ENCODE measurements around the gene GTF2A2. TPM values are rescaled to one million over a fixed set of nuclear protein-coding genes. Genes with fewer than 3 reads are reported as not detected.
A peak's percentile ranks its signal among the peaks of the same experiment; 100 is the strongest.

GTF2A2 gene
- polyA plus RNA-seq, 3 donors = 126 to 166 (median 133) TPM

GRCh38 chr15:59614153-59614552 is 43.2 kb downstream of the GTF2A2 start:
- H3K27me3 ChIP-seq (ENCODE audit: control insufficient read depth in 2 of 2, insufficient read depth in 2 of 2, low read length in 2 of 2) = peaks cover 8 to 10% of the 10 kb centered on the region in 2 donors
- no peak overlapping the region for H3K27ac Mint-ChIP-seq
- TF ChIP-seq CTCF (IDR thresholded peaks at IDR 0.05) = no peak
- peaks cover 0 to 7% (median 5%) of the 10 kb centered on the region in 7 donors for H3K9me3 Mint-ChIP-seq
- H3K27me3 Mint-ChIP-seq (ENCODE audit: low read depth in 3 of 3) = peaks cover 5 to 30% (median 26%) of the 10 kb centered on the region in 3 donors
- H3K27ac ChIP-seq (ENCODE audit: low read depth in 1 of 2, low read length in 2 of 2) = no peak overlapping the region
- H3K36me3 Mint-ChIP-seq = peaks cover 0 to 2% of the 10 kb centered on the region in 2 donors
- H2AFZ ChIP-seq (ENCODE audit: insufficient read depth, low read depth, low read length, poor library complexity, severe bottlenecking) = no peak overlapping the region
- H3K4me3 ChIP-seq (replicated peaks in 1 of 3; ENCODE audit: low read depth in 2 of 3, low read length in 3 of 3) = no peak overlapping the region
- peaks cover 13% of the 10 kb centered on the region for H3K4me1 Mint-ChIP-seq
- no peaks in the 10 kb centered on the region for H3K79me2 ChIP-seq (ENCODE audit: insufficient read depth, low read length)
- WGBS (ENCODE audit: insufficient coverage) = 95% methylated on average over 4 of the region's 7 CpGs
- H3K9me3 ChIP-seq (replicated peaks in 1 of 2; ENCODE audit: control insufficient read depth in 1 of 2, insufficient read depth in 1 of 2, low read length in 2 of 2) = no peaks in the 10 kb centered on the region
- no peaks in the 10 kb centered on the region for H3K36me3 ChIP-seq (replicated peaks in 1 of 2; ENCODE audit: control insufficient read depth in 1 of 2, insufficient read depth in 2 of 2, low read length in 2 of 2)
- intact Hi-C loops (cut with micrococcal nuclease) = no loop called here
- H3K4me2 ChIP-seq (replicated peaks; ENCODE audit: extremely low read depth, low read length, poor library complexity, severe bottlenecking) = no peak overlapping the region
- H3K4me1 ChIP-seq (ENCODE audit: control insufficient read depth in 1 of 2, insufficient read depth in 2 of 2, low read length in 2 of 2) = peaks cover 5 to 7% of the 10 kb centered on the region in 2 donors
- H3K4me3 Mint-ChIP-seq = no peak overlapping the region
- DNase-seq = no peak
- no peaks in the 10 kb centered on the region for H4K20me1 ChIP-seq (ENCODE audit: insufficient read depth, low read length)
- H3K9ac ChIP-seq (ENCODE audit: insufficient read depth, low read length, poor library complexity, severe bottlenecking) = no peak overlapping the region

GRCh38 chr15:59611276-59612260 is 45.7 kb downstream of the GTF2A2 start, which contains the start of gene GCNT3:
Gene GCNT3, plus strand, starts transcription at chr15:59611783. Its CDS starts 6,456 bp downstream, at chr15:59618239.
- peak within 1 kb of the TSS in 1 of 2 donors; percentile 5 for H3K4me3 Mint-ChIP-seq
- DNase-seq = peak in 1 of 3 donors; percentile 6
- H3K9ac ChIP-seq (ENCODE audit: insufficient read depth, low read length, poor library complexity, severe bottlenecking) = no peak within 1 kb of the TSS
- H4K20me1 ChIP-seq (ENCODE audit: insufficient read depth, low read length) = no peaks in the 10 kb centered on the region
- H3K4me1 Mint-ChIP-seq = peaks cover 13% of the 10 kb centered on the region
- no peak within 1 kb of the TSS for H3K4me3 ChIP-seq (replicated peaks in 1 of 3; ENCODE audit: low read depth in 2 of 3, low read length in 3 of 3)
- H3K9me3 Mint-ChIP-seq = peaks cover 2 to 7% (median 5%) of the 10 kb centered on the region in 7 donors
- no peaks in the 10 kb centered on the region for H3K79me2 ChIP-seq (ENCODE audit: insufficient read depth, low read length)
- WGBS (ENCODE audit: insufficient coverage) = 72% methylated on average over 4 of the region's 8 CpGs
- H3K4me1 ChIP-seq (ENCODE audit: control insufficient read depth in 1 of 2, insufficient read depth in 2 of 2, low read length in 2 of 2) = peaks cover 5 to 7% of the 10 kb centered on the region in 2 donors
- no peaks in the 10 kb centered on the region for H3K9me3 ChIP-seq (replicated peaks in 1 of 2; ENCODE audit: control insufficient read depth in 1 of 2, insufficient read depth in 1 of 2, low read length in 2 of 2)
- no peak within 1 kb of the TSS for H2AFZ ChIP-seq (ENCODE audit: insufficient read depth, low read depth, low read length, poor library complexity, severe bottlenecking)
- no peaks in the 10 kb centered on the region for H3K36me3 ChIP-seq (replicated peaks in 1 of 2; ENCODE audit: control insufficient read depth in 1 of 2, insufficient read depth in 2 of 2, low read length in 2 of 2)
- H3K27me3 ChIP-seq (ENCODE audit: control insufficient read depth in 2 of 2, insufficient read depth in 2 of 2, low read length in 2 of 2) = peaks cover 4 to 7% of the 10 kb centered on the region in 2 donors
- intact Hi-C loops (cut with micrococcal nuclease) = no loop called here
- peaks cover 4 to 23% (median 22%) of the 10 kb centered on the region in 3 donors for H3K27me3 Mint-ChIP-seq (ENCODE audit: low read depth in 3 of 3)
- peak within 1 kb of the TSS in 1 of 7 donors; percentile 52 for H3K27ac Mint-ChIP-seq
- no peak for TF ChIP-seq CTCF (IDR thresholded peaks at IDR 0.05)
- H3K4me2 ChIP-seq (replicated peaks; ENCODE audit: extremely low read depth, low read length, poor library complexity, severe bottlenecking) = no peak within 1 kb of the TSS
- no peak within 1 kb of the TSS for H3K27ac ChIP-seq (ENCODE audit: low read depth in 1 of 2, low read length in 2 of 2)
- peaks cover 0 to 2% of the 10 kb centered on the region in 2 donors for H3K36me3 Mint-ChIP-seq
